Measurements from ENCODE around the gene SRGAP3. TPM values are rescaled to one million over a fixed set of nuclear protein-coding genes. Genes with fewer than 3 reads are reported as not detected.
A peak's percentile ranks its signal among the peaks of the same experiment; 100 is the strongest.
"Not testable (repeated sequence)": the region's sequence is repeated elsewhere in the genome, so short reads cannot be mapped to it uniquely, and the experiment has no call there.

SRGAP3 gene
- total RNA-seq, 2 donors from 2014 or later = 10.9 to 11.4 TPM

DNA sequence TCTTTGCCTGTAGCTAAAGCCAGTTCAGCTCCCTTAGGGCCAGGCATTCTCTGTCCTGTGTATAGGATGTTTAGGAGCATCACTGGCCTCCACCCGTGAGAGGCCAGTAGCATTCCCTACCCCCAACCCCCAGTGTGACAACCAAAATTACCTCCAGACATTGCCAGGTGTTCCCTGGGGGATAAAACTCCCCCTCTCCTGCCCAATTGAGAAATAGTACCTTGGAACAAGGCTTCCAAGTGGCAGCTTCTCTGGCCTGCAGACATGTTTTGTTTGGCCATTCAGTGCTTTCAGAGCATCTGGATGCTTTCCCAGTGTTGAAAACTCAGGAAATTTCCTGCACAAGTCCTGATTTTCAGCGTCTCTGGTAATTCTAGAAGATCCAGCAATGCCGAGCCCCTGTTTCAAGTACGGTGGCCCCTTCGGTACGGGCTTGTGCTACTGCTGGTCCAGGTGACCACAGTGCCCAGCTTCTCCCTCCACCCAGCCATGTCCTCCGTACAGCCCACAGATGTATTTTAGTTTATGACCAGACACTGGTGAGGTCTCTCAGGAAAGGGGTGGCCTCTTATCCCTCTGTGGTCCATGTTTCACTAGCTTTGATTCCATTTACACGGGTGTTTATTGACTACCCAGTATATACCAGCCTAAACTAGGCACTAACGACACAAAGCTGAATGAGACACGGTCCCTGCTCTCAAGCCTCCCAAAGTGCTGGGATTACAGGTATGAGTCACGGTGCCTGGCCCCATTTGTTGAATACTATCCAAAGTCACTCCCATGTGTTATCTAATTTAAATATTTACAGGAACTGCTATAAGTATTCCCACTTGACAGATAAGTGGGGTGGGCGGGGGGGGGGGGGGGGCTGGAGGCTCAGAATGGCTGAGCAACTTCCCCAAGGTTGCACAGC lies 160.7 kb downstream of the SRGAP3 start:
- Histone ChIP-seq H3K4me1 (peaks cover 21% of the 10 kb centered on the region), H3K9me3 (no peaks in the 10 kb centered on the region), H3K4me3 (no peak overlapping the region), H3K27ac (peak overlapping the region; percentile 44 to 78 (median 64)), H3K36me3 (replicated peaks in 1 of 2; ENCODE audit: insufficient read depth in 1 of 2, low read depth in 2 of 2) (no peaks in the 10 kb centered on the region), H3K27me3 (no peaks in the 10 kb centered on the region)
- TF ChIP-seq, protein P1, sequence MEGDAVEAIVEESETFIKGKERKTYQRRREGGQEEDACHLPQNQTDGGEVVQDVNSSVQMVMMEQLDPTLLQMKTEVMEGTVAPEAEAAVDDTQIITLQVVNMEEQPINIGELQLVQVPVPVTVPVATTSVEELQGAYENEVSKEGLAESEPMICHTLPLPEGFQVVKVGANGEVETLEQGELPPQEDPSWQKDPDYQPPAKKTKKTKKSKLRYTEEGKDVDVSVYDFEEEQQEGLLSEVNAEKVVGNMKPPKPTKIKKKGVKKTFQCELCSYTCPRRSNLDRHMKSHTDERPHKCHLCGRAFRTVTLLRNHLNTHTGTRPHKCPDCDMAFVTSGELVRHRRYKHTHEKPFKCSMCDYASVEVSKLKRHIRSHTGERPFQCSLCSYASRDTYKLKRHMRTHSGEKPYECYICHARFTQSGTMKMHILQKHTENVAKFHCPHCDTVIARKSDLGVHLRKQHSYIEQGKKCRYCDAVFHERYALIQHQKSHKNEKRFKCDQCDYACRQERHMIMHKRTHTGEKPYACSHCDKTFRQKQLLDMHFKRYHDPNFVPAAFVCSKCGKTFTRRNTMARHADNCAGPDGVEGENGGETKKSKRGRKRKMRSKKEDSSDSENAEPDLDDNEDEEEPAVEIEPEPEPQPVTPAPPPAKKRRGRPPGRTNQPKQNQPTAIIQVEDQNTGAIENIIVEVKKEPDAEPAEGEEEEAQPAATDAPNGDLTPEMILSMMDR (IDR thresholded peaks at IDR 0.05) = no peak
- peak in 2 of 3 donors; percentile 24 to 27 for TF ChIP-seq POLR2A (IDR thresholded peaks at IDR 0.05)
- 21 to 37% methylated on average over 10 to 12 of the region's 12 CpGs for WGBS, 2 donors
- peak; percentile 63 to 81 (median 76) for DNase-seq
- peak; percentile 91 for ATAC-seq
- intact Hi-C loops (cut with DNase I) = no loop called here

- intact Hi-C loops (cut with DNase I) = no loop called here
- TF ChIP-seq, protein P1 (IDR thresholded peaks at IDR 0.05) = peak in 1 of 7 experiments; percentile 8
- no peak for TF ChIP-seq POLR2A (IDR thresholded peaks at IDR 0.05)
- Histone ChIP-seq H3K9me3 (no peaks in the 10 kb centered on the region), H3K4me3 (no peak overlapping the region), H3K36me3 (replicated peaks in 1 of 2; ENCODE audit: insufficient read depth in 1 of 2, low read depth in 2 of 2) (no peaks in the 10 kb centered on the region), H3K27me3 (no peaks in the 10 kb centered on the region), H3K27ac (peak overlapping the region in 2 of 4 donors; percentile 72 to 78), H3K4me1 (peaks cover 21% of the 10 kb centered on the region)
- WGBS, 2 donors = 77 to 83% methylated on average over 7 to 8 of the region's 8 CpGs
- DNase-seq (peak in 1 of 4 donors; percentile 44), ATAC-seq (no peak)
Observed at GRCh38 chr3:9087831-9088413, 161.5 kb downstream of the SRGAP3 start.

DNA sequence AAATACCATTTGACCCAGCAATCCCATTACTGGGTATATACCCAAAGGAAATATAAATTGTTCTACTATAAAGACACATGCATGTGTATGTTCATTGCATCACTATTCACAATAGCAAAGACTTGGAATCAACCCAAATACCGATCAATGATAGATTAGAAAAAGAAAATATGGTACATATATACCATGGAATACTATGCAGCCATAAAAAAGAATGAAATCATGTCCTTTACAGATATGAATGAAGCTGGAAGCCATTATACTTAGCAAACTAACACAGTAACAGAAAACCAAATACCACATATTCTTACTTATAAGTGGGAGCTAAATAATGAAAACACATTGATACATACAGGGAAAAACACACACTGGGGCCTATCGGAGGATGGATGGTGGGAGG lies 164.0 kb downstream of the SRGAP3 start:
- WGBS, 2 donors = 56 to 58% methylated on average over 2 of the region's 2 CpGs
- DNase-seq; intact Hi-C loops (cut with DNase I); ATAC-seq; H3K9me3 ChIP-seq; H3K27me3 ChIP-seq; H3K27ac ChIP-seq; H3K4me3 ChIP-seq; H3K36me3 ChIP-seq (replicated peaks in 1 of 2; ENCODE audit: insufficient read depth in 1 of 2, low read depth in 2 of 2): not testable (repeated sequence)
- peaks cover 21% of the 10 kb centered on the region for H3K4me1 ChIP-seq

DNA sequence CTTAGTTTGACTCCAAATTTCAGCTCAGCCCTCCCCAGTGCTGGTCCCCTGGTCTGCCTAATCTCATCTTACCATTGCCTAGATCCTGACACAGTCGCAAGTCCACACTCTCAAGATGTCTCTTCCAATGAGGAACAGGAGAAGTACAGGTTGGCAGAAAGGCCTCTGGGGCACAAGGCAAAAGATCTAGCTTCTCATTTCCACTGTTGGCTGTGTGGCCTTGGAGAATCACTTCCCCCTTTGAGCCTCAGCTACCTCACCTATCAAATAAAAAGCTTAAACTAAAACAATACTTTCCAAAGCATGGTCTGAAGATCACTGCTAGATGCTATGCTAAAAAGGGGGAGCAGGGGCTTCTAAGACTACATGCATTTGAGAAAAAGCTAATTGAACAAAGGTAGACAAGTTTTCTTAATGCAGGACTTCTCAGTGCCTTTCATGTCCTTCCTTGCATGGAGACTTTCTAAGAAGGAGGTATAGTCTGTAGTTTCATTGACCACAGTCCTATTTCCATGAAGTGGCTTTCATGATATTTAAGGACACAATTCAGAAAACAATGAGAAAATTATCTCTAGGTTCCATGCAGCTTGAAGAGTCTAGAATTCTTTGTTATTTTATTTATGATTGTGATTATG lies 168.1 kb downstream of the SRGAP3 start:
- H3K36me3 ChIP-seq (replicated peaks in 1 of 2; ENCODE audit: insufficient read depth in 1 of 2, low read depth in 2 of 2) = no peaks in the 10 kb centered on the region

More for the DNA sequence above, 168.1 kb downstream of the SRGAP3 start:
- no peaks in the 10 kb centered on the region for H3K4me1 ChIP-seq
- ATAC-seq (no peak), DNase-seq (no peak)
- WGBS, 2 donors = 100% methylated on average over 1 of the region's 1 CpG
- no peak overlapping the region for H3K27ac ChIP-seq
- H3K27me3 ChIP-seq = no peaks in the 10 kb centered on the region
- H3K9me3 ChIP-seq = no peaks in the 10 kb centered on the region
- no peak overlapping the region for H3K4me3 ChIP-seq
- TF ChIP-seq, protein P1 (IDR thresholded peaks at IDR 0.05) = no peak
- TF ChIP-seq POLR2A (IDR thresholded peaks at IDR 0.05) = no peak
- intact Hi-C loops (cut with DNase I) = no loop called here

Measured in body of pancreas (tissue), 4 donors.